H1 (cell line): ENCODE measurements around the gene NUDT7. TPM values are rescaled to one million over a fixed set of nuclear protein-coding genes. Genes with fewer than 3 reads are reported as not detected.

Source experiments
- CTCF ChIA-PET: fragments of 300-600 bp; sonication (Branson Sonifier 250); formaldehyde crosslinking; loops from one replicate; lab custom pipeline; 2021; ENCODE audit not compliant: partially characterized antibody; lab: Charles Lee
- POLR2A ChIA-PET: fragments of 300-600 bp; sonication (Branson Sonifier 250); formaldehyde crosslinking; loops from one replicate; lab custom pipeline; 2021; ENCODE audit warnings: inconsistent platforms; ENCODE audit not compliant: partially characterized antibody; lab: Charles Lee
- DNase-seq, 2 experiments: peaks; one replicate each; pipeline versions ENCODE4 v3.0.0 to v3.0.0-alpha.2; 2010 to 2022; ENCODE audit warnings: low spot score in 2 of 2, low read depth in 1 of 2, mixed read lengths in 1 of 2
- FAIRE-seq: peaks from 2 replicates; lab custom pipeline; 2011; peaks lifted over from hg19 to GRCh38; lab: Jason Lieb, UNC
- H2AFZ ChIP-seq: 2 replicates; pipeline ENCODE4 v1.8.1; 2012; ENCODE audit warnings: low read length, inconsistent platforms
- H2AK5ac ChIP-seq: 2 replicates; pipeline ENCODE4 v1.6.1; 2013; ENCODE audit warnings: low read depth, low read length
- H2BK120ac ChIP-seq: replicated peaks from 2 replicates; pipeline ENCODE3; 2013; ENCODE audit warnings: low read depth, low read length, inconsistent platforms
- H2BK12ac ChIP-seq: 2 replicates; pipeline ENCODE4 v1.6.1; 2013; ENCODE audit warnings: low read depth, low read length
- H2BK15ac ChIP-seq: 2 replicates; pipeline ENCODE4 v1.6.1; 2013; ENCODE audit warnings: low read length
- H2BK20ac ChIP-seq: 2 replicates; pipeline ENCODE4 v1.6.1; 2013; ENCODE audit warnings: low read length
- H2BK5ac ChIP-seq: 2 replicates; pipeline ENCODE4 v1.6.1; 2013; ENCODE audit warnings: low read depth, low read length
- H3K14ac ChIP-seq: 2 replicates; pipeline ENCODE4 v1.6.1; 2013; ENCODE audit warnings: inconsistent platforms; ENCODE audit not compliant: insufficient read length
- H3K18ac ChIP-seq: 2 replicates; pipeline ENCODE4 v1.6.1; 2013; ENCODE audit warnings: low read length; ENCODE audit errors: extremely low read depth
- H3K23ac ChIP-seq: 2 replicates; pipeline ENCODE4 v1.6.1; 2013; ENCODE audit warnings: inconsistent platforms; ENCODE audit not compliant: insufficient read length
- H3K23me2 ChIP-seq: 2 replicates; pipeline ENCODE4 v1.6.1; 2013; ENCODE audit warnings: low read depth, low read length
- H3K27ac ChIP-seq: 2 replicates; pipeline ENCODE4 v1.6.1; 2011; ENCODE audit warnings: low read depth, low read length, inconsistent platforms
- H3K27me3 ChIP-seq, 4 experiments: replicated peaks in 1 of 4; 1 replicate in 1 of 4; 2 replicates in 3 of 4; pipeline versions ENCODE4 v1.6.1 to v1.8.1; 2011 to 2013; ENCODE audit warnings: low read length in 3 of 4, mild to moderate bottlenecking in 3 of 4, inconsistent platforms in 2 of 4, mixed read lengths in 2 of 4, moderate library complexity in 1 of 4; ENCODE audit not compliant: control insufficient read depth in 3 of 4, insufficient read depth in 3 of 4; ENCODE audit errors: extremely low read depth in 1 of 4
- H3K36me3 ChIP-seq, 4 experiments: 2 replicates each; pipeline versions ENCODE4 v1.6.1 to v1.8.1; 2011 to 2013; ENCODE audit warnings: mild to moderate bottlenecking in 4 of 4, low read length in 3 of 4, moderate library complexity in 2 of 4, control low read depth in 1 of 4, inconsistent platforms in 1 of 4; ENCODE audit not compliant: insufficient read depth in 4 of 4, control insufficient read depth in 2 of 4
- H3K4ac ChIP-seq: replicated peaks from 2 replicates; pipeline ENCODE3; 2013; ENCODE audit warnings: low read length, low read depth, mixed read lengths, inconsistent platforms; ENCODE audit not compliant: insufficient read length
- H3K4me1 ChIP-seq, 4 experiments: replicated peaks in 1 of 4; 1 replicate in 1 of 4; 2 replicates in 3 of 4; pipeline versions ENCODE4 v1.6.1 to v1.8.1; 2011 to 2013; ENCODE audit warnings: low read length in 3 of 4, inconsistent platforms in 2 of 4, mixed read lengths in 1 of 4; ENCODE audit not compliant: insufficient read depth in 4 of 4, control insufficient read depth in 3 of 4
- H3K4me2 ChIP-seq, 2 experiments: 2 replicates each; pipeline versions ENCODE4 v1.6.1 to v1.8.1; 2011 to 2013; ENCODE audit warnings: low read depth in 2 of 2, low read length in 2 of 2, control low read depth in 1 of 2, inconsistent platforms in 1 of 2, mild to moderate bottlenecking in 1 of 2; ENCODE audit not compliant: insufficient read depth in 1 of 2
- H3K4me3 ChIP-seq, 4 experiments: fragments of 200-600, 300-600 bp in 1 of 4; sonication (generic), shearing (Covaris generic), sonication (Bioruptor Twin) in 1 of 4; 2 replicates each; pipeline versions ENCODE4 v1.5.1 to v1.8.1; 2011 to 2016; ENCODE audit warnings: low read length in 4 of 4, low read depth in 3 of 4, control low read depth in 2 of 4, inconsistent platforms in 2 of 4, mild to moderate bottlenecking in 2 of 4, mixed read lengths in 1 of 4, moderate library complexity in 1 of 4; ENCODE audit not compliant: insufficient read depth in 2 of 4; ENCODE audit errors: extremely low read depth in 1 of 4
- H3K56ac ChIP-seq: replicated peaks from 2 replicates; pipeline ENCODE3; 2013; ENCODE audit warnings: low read depth, mild to moderate bottlenecking, mixed read lengths, low read length, inconsistent platforms; ENCODE audit not compliant: insufficient read length
- H3K79me1 ChIP-seq: 2 replicates; pipeline ENCODE4 v1.6.1; 2013; ENCODE audit warnings: low read depth, low read length, control low read depth
- H3K79me2 ChIP-seq, 2 experiments: 2 replicates each; pipeline versions ENCODE4 v1.6.1 to v1.8.1; 2012 to 2013; ENCODE audit warnings: low read length in 2 of 2, mild to moderate bottlenecking in 2 of 2, inconsistent platforms in 1 of 2; ENCODE audit not compliant: insufficient read depth in 2 of 2, control insufficient read depth in 1 of 2
- H3K9ac ChIP-seq, 4 experiments: replicated peaks in 1 of 4; 1 replicate in 1 of 4; 2 replicates in 3 of 4; pipeline versions ENCODE4 v1.6.1 to v1.8.1; 2011 to 2013; ENCODE audit warnings: low read depth in 3 of 4, low read length in 3 of 4, control low read depth in 2 of 4, mild to moderate bottlenecking in 2 of 4, moderate library complexity in 2 of 4, inconsistent platforms in 1 of 4; ENCODE audit errors: extremely low read depth in 1 of 4
- H3K9me3 ChIP-seq, 2 experiments: 2 replicates each; pipeline versions ENCODE4 v1.6.1 to v1.8.1; 2012 to 2013; ENCODE audit warnings: mild to moderate bottlenecking in 2 of 2, moderate library complexity in 2 of 2, control low read depth in 1 of 2, inconsistent platforms in 1 of 2, low read depth in 1 of 2, low read length in 1 of 2, mixed read lengths in 1 of 2; ENCODE audit not compliant: insufficient read depth in 2 of 2
- H4K20me1 ChIP-seq, 2 experiments: replicated peaks in 1 of 2; 2 replicates each; pipeline versions ENCODE3 to v1.8.1; 2011 to 2013; ENCODE audit warnings: inconsistent platforms in 2 of 2, low read length in 2 of 2, mild to moderate bottlenecking in 1 of 2; ENCODE audit not compliant: insufficient read depth in 2 of 2, control insufficient read depth in 1 of 2
- H4K5ac ChIP-seq: 2 replicates; pipeline ENCODE4 v1.6.1; 2013; ENCODE audit warnings: low read length, low read depth, mixed read lengths, inconsistent platforms; ENCODE audit not compliant: insufficient read length
- H4K8ac ChIP-seq: 2 replicates; pipeline ENCODE4 v1.8.0; 2013; ENCODE audit warnings: mild to moderate bottlenecking, moderate library complexity, low read length, inconsistent platforms; ENCODE audit not compliant: insufficient read depth; ENCODE audit errors: extremely low read depth
- H4K91ac ChIP-seq: replicated peaks from 2 replicates; pipeline ENCODE3; 2013; ENCODE audit warnings: low read length, mixed read lengths, inconsistent platforms; ENCODE audit not compliant: insufficient read length
- WGBS, 2 experiments: shearing (Covaris generic) in 1 of 2; methylation state at CpG; one replicate each; pipeline versions ENCODE4 v1.1.6 to v1.1.7; 2013 to 2015; ENCODE audit warnings: low lambda C conversion rate in 2 of 2, mixed read lengths in 2 of 2, inconsistent platforms in 1 of 2, low coverage in 1 of 2, missing lambda C conversion rate in 1 of 2; ENCODE audit not compliant: insufficient replicate concordance in 2 of 2, insufficient coverage in 1 of 2, insufficient read length in 1 of 2; ENCODE audit errors: extremely low coverage in 1 of 2, missing lambda C conversion rate in 1 of 2; 5-methylcytosine and 5-hydroxymethylcytosine counted together
- polyA plus RNA-seq, 7 experiments: library from polyadenylated mRNA; depleted of rRNA in 3 of 7; stranded (reverse) in 5 of 7; unstranded in 2 of 7; fragments of >200 nt in 5 of 7; fragments of 200-250 nt in 2 of 7; gene quantifications; 1 replicate in 5 of 7; 2 replicates in 1 of 7; 4 replicates in 1 of 7; pipeline versions ENCODE4 v1.2.1 to v1.2.3, GENCODE V29; 2011 to 2013; ENCODE audit warnings: missing spikeins in 2 of 7, mixed read lengths in 2 of 7
- total RNA-seq: library from RNA; stranded (reverse); fragmentation: NEBNext Ultra II Directional; extraction: Animal tissue kit (Norgen Biotek cat#: 25700); gene quantifications from 2 replicates; pipeline ENCODE4 v1.2.1, GENCODE V29; 2021

NUDT7 gene
- total and polyA plus RNA-seq, 2 of the 8 experiments (the other 6 are each of a cell fraction or from before 2014, with no cell fraction given): 8.8 to 19.7 TPM

GRCh38 chr16:77775911-77776909 is 53.9 kb downstream of the NUDT7 start:
- no peak overlapping the region for H3K4me3 ChIP-seq
- no peak for FAIRE-seq
- no peaks in the 10 kb centered on the region; a peak in 1 of 7 replicates for H3K4me1 ChIP-seq
- no peak overlapping the region for H2BK5ac ChIP-seq
- no peak overlapping the region for H3K27ac ChIP-seq
- no peak overlapping the region for H2BK12ac ChIP-seq
- POLR2A ChIA-PET: no interaction called here
- H3K9ac ChIP-seq: no peak overlapping the region
- H3K79me1 ChIP-seq: no peaks in the 10 kb centered on the region
- WGBS, 2 experiments: 93% methylated on average over 6 of the region's 6 CpGs; no CpG with 5 or more reads in 1 of the 2 experiments
- H3K4ac ChIP-seq: no peak overlapping the region
- no peak overlapping the region for H2BK15ac ChIP-seq
- H3K27me3 ChIP-seq: no peaks in the 10 kb centered on the region
- H3K18ac ChIP-seq: no peak overlapping the region
- DNase-seq: no peak
- H4K91ac ChIP-seq: no peak overlapping the region
- H2AK5ac ChIP-seq: no peak overlapping the region
- no peaks in the 10 kb centered on the region for H3K79me2 ChIP-seq
- no peak overlapping the region for H2AFZ ChIP-seq
- no peaks in the 10 kb centered on the region for H3K23me2 ChIP-seq
- no peaks in the 10 kb centered on the region for H3K36me3 ChIP-seq
- CTCF ChIA-PET: interaction anchor here (0.6 to 1.7 kb wide), 2 partner anchors 13 to 195 kb away, joined by 3 to 4 read pairs; no protein-coding TSS in a partner anchor
- no peak overlapping the region for H4K8ac ChIP-seq
- H3K23ac ChIP-seq: no peak overlapping the region
- no peak overlapping the region for H2BK120ac ChIP-seq
- no peak overlapping the region for H3K14ac ChIP-seq
- no peak overlapping the region for H3K4me2 ChIP-seq
- no peak overlapping the region for H3K56ac ChIP-seq
- H4K5ac ChIP-seq: no peak overlapping the region
- no peaks in the 10 kb centered on the region for H3K9me3 ChIP-seq
- H2BK20ac ChIP-seq: no peak overlapping the region
- no peaks in the 10 kb centered on the region for H4K20me1 ChIP-seq
